GM18505 (cell line): Measurements from ENCODE around the gene FARP2.
A peak's percentile ranks its signal among the peaks of the same experiment; 100 is the strongest.
"Not testable (repeated sequence)": the region's sequence is repeated elsewhere in the genome, so short reads cannot be mapped to it uniquely, and the experiment has no call there.

Experiments
- ATAC-seq: cut with Tn5 transposase; IDR thresholded peaks from one replicate; pipeline ENCODE4 v1.9.1; 2021; ENCODE audit not compliant: unreplicated experiment
- POLR2A ChIP-seq: IDR thresholded peaks from 4 replicates; pipeline ENCODE4 v1.6.1; 2011; ENCODE audit warnings: borderline replicate concordance; ENCODE audit not compliant: insufficient read depth, insufficient read length; ENCODE audit errors: extremely low read depth

The FARP2 gene

GRCh38 chr2:241500431-241500975, 144.4 kb downstream of the FARP2 start:
- TF ChIP-seq POLR2A, result no peak
- no peak for ATAC-seq

DNA sequence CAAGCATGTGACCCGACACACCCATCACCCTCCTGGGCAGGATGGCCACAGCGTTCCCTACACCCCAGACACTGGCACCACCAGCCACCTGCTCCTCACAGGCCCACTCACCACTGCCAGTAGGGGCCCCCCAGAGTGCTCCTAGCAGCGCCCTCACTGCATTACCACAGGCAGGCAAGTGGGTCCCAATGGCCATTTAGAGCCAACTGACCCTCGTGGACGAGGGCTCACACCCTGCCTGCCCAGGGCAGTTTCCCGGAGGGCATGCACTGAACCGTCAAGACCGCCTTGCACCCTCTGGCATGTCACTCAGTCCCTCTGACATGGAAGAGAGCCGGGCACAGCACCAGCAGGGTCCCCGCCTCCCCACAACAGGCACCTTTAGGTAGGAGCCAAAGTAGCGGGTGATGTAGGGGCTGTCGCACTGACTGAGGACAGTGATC, 145.0 kb downstream of the FARP2 start:
- no peak for TF ChIP-seq POLR2A
- no peak for ATAC-seq

- no peak for TF ChIP-seq POLR2A
- no peak for ATAC-seq
Measured at GRCh38 chr2:241501551-241501950, 145.5 kb downstream of the FARP2 start.

GRCh38 chr2:241502281-241502680, 146.2 kb downstream of the FARP2 start:
- ATAC-seq, result no peak
- TF ChIP-seq POLR2A, result no peak

GRCh38 chr2:241503776-241504392, 147.8 kb downstream of the FARP2 start:
- ATAC-seq, result no peak
- no peak for TF ChIP-seq POLR2A

GRCh38 chr2:241505086-241505780, 149.1 kb downstream of the FARP2 start:
- no peak for TF ChIP-seq POLR2A
- no peak for ATAC-seq

DNA sequence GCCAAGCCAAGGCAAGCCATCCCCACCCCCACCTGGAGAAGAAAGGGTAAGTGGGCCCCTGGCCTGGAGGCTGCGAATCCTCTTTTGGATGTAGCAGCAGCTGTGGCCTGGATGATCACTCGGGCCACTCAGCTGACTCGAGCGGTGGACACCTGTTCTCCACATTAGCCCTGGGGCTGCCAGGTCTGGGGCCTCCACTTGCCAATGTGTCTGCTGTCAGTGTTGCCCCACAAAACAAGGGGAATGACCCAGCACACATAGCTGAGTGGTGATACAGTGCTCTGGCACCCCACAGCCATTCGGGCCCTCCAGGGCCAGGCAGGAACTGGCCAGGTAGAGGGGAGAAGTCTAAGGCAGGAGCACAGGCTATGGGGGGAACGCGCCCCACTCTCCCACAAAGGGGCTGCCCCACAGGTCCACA, 149.7 kb downstream of the FARP2 start:
- no peak for TF ChIP-seq POLR2A
- ATAC-seq, result no peak

- not testable (repeated sequence) for ATAC-seq
Measured at GRCh38 chr2:241506317-241506716, 150.2 kb downstream of the FARP2 start.

DNA sequence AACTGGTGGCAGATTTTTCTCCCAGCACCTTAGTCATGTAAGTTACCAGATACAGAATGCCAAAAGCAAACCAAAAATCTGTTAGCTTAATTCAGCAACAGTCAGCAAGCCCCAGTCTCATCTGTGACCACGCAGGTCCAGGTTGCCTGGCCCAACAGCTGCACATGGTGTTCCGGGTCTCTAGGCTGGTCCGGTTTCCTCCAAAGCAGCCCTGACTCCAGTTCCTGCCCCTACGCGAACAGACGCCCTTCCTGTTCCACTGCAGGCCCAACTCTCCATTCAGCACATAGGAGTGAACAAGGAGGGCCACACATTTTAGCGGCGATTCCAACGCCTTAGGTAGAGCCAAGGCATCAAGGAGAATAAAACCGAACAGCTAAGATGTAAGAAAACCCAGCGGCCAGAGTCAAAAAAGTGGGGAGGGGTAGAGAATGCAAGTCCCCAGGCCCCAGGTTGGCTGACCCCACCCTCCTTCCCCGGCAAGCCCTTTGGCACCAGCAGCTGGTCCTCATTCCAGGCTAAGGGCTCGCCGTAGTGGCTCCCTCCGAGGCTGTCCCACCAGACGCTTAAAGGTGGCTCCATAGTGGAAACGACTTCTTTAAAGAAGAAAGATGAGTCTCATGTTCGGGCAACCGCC, 150.8 kb downstream of the FARP2 start:
- no peak for ATAC-seq
- no peak for TF ChIP-seq POLR2A

DNA sequence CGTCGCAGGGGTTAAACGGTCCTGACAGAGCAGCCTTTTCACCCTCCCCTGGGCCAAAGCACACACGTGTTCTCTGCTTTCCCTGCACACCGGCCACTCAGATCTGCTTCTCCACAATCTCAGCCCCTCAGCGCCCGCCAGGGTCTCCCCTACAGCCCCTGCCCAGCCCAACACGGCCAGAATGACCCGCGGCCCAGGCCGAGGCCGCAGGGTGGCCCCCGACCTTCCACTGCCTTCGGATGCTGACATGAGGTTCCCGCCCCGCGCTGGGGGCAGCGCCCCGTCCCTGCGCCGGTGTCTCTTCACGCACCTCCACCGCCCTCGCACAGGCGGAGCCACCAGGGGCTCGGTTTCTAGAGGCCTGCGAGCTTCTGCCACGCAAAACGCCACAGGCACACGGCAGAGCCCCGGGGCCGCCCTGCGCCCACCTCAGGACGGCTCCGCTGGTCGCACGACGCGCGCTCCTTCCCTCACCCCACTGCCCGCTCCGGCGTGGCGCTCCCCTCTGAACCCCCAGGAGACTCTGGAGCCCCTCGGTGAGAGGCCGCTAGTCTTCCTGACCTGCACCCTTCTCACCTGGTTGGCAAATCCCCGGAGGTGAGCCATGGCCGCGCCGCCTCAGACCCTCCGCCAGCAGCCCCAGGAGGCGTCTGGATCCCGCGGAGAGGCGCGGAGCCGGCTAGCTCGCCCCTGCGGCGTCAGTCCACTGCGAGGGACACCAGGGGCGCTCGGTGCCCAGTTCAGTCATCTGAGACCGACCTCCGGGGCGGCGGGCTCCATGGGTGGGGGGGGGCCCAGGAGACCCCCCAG, 151.6 kb downstream of the FARP2 start:
- TF ChIP-seq POLR2A, result no peak
- ATAC-seq, result peak; percentile 28

DNA sequence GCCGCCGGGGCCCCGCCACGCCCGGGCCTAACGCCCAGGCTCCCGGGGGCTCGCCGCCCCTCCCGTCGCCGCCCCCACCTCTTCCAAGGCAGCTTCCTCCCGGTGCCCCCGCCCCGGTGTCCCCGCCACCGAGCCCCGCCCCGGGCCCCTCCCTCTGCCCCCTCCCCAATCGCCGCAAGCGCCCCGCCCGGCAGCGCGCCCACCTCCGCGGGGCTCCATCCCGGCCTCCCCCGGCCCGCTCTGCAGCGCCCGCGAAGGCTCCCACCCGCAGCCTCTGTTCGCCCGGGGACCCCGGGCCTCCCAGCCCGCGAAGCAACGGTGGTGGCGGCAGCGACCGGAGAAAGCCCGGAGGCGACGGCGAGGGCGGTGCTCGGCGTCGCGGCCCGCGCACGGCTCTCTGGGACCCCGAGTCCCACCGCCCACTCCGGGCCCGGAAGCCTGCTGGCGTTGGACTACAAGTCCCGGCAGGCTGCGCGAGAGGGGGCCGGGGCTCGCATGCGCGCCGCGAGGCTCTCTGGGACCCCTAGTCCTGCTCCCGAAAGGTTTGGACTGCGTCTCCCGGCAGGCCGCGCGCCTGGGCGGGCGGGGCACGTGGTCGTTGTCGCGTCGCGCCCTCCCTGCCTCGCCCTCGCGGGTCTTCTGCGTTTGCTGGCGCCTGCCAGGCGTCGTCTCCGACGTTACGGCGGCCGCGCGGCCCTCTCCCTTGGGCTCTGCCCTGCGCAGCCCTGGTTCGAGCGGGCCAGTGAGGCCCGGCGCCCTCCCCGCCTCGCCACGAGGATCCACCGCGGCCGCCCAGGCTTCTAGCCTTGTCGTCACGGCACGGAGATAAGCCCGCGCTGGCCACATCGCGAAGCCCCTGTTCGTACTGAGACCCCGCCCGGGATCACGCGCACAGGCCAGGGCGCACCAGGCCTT, 152.4 kb downstream of the FARP2 start, which contains the start of gene STK25:
Gene STK25 (minus strand): TSS at position 345 of the 915 bp plus-strand sequence. CDS start 549 bp downstream, outside the sequence.
- peak; percentile 92 for ATAC-seq
- TF ChIP-seq POLR2A, result peak; percentile 80

- ATAC-seq, result no peak
- no peak for TF ChIP-seq POLR2A
Measured at GRCh38 chr2:241509155-241509784, 153.2 kb downstream of the FARP2 start.
